Cerebellar cortex (tissue), 1 donor: ENCODE measurements around the gene CSKMT.
"Not testable (repeated sequence)": the region's sequence is repeated elsewhere in the genome, so short reads cannot be mapped to it uniquely, and the experiment has no call there.

Experiments
- DNase-seq: peaks from one replicate; pipeline ENCODE4 v3.0.0-alpha.2; 2015; ENCODE audit warnings: low spot score

Gene CSKMT

DNA sequence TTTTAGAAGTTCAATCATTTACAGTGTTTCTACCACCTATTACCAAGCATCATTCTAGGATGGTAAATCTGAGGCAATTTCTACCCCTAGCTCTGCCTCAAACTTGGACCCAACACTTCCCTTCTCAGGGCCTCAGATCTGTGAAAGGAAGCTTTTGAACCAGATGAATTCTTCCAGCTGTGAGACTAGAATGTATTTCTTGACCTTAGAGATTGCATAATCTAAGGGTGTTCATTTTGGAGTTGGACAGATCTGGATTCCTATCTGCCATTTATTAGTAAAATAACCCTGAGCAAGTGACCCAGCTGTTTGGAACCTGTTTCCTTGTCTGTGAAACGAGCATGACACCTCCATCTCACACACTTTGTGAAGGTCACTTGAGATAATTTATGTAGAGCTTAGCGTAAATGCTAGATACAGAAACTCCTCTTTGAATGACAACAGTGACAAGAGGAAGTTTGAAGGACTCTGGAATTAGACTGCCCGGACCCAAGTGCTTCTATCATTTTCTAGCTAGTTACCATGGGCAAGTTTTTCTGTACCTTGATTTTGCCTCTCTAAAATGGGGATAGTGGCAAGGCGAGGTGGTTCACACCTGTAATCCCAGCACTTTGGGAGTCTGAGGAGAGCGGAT lies 8.2 kb upstream of the CSKMT start:
- DNase-seq, result no peak

DNA sequence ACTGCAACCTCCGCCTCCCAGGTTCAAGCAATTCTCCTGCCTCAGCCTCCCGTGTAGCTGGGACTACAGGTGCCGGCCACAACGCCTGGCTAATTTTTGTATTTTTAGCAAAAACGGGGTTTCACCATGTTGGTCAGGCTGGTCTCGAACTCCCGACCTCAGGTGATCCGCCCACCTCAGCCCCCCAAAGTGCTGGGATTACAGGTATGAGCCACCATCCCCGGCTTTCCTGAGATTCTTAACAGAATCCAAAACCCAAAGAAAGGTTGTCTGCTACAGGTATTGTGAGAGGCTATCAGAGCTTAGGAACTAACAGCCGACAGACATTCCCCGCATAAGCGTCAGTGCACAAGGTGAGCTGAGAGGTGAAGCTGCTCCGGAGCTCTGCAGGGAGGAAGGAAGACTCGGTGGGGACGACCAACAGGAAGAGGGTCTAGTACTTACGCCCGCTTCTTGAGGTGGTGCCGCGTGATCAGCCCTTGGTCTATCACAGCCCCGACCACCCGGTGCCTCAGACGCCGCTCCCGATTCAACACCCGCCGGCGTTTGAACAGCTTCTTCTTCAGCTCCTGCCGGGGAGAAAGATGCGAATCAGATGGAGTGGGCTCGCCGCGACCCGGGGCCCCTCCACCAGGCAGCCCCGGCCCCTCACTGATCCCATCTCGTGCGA lies 572 bp upstream of the CSKMT start:
- DNase-seq, result peak; percentile 69

DNA sequence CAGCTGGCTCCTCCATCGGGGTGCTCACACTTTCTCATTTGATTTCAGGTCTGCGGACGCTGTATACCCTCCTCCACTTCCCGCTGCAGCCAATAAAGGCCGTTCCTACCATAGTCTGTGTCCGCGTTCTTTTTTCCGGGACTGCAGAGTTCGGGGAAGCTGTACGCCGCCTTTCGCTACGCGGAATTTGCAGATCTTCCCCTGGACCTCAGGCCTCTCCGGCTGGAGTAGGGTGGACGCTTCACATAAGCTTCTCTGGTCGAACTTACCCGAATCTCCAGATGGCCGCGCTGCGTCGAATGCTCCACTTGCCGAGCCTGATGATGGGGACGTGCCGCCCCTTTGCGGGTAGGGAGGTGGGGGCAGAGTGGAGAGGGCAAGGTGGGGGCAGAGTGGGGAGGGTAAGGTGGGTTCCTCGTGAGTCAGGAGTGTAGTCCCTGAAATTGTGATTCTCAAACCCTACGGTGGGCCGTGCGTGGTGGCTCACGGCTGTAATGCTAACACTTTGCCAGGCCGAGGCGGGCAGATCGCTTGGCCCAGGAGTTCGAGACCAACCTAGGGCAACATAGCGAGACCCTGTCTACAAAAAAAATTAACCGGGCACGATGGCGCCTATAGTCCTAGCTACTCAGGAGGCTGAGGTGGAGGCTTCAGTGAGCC lies 617 bp downstream of the CSKMT start:
- peak; percentile 71 for DNase-seq

DNA sequence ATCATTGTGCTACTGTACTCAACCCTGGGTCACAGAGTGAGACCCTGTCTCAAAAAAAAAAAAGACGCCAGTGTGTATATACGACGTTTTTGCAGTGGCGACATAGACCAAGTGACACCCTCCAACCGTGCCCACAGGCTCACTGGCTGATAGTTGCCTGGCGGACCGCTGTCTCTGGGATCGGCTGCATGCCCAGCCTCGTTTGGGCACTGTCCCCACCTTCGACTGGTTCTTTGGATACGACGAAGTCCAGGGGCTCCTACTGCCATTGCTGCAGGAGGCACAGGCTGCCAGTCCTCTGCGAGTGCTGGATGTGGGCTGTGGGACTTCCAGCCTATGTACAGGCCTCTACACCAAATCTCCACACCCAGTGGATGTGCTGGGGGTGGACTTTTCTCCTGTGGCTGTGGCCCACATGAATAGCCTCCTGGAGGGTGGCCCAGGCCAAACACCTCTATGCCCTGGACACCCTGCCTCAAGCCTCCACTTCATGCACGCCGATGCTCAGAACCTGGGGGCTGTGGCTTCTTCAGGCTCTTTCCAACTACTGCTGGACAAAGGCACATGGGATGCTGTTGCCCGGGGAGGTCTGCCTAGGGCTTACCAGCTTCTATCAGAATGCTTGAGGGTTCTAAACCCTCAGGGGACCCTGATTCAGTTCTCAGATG lies 1.3 kb downstream of the CSKMT start:
- no peak for DNase-seq

DNA sequence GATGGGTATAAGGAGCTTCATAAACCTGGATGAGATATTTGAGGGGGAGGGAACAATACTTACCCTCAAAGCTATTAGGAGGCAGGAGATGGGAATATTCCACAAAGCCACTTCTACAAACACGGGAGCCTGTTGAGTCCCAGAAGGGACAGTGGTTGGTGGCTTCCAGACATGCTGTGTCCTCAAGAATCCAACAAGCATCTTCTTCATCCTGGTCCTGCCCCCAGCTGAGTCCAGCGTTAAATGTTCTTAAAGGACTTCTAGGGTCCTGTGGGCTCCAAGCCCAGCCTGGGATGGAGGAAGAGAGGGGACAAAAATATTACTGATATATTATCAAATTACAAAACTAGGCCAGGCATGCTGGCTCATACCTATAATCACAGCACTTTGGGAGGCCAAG lies 2.3 kb downstream of the CSKMT start:
- no peak for DNase-seq

DNA sequence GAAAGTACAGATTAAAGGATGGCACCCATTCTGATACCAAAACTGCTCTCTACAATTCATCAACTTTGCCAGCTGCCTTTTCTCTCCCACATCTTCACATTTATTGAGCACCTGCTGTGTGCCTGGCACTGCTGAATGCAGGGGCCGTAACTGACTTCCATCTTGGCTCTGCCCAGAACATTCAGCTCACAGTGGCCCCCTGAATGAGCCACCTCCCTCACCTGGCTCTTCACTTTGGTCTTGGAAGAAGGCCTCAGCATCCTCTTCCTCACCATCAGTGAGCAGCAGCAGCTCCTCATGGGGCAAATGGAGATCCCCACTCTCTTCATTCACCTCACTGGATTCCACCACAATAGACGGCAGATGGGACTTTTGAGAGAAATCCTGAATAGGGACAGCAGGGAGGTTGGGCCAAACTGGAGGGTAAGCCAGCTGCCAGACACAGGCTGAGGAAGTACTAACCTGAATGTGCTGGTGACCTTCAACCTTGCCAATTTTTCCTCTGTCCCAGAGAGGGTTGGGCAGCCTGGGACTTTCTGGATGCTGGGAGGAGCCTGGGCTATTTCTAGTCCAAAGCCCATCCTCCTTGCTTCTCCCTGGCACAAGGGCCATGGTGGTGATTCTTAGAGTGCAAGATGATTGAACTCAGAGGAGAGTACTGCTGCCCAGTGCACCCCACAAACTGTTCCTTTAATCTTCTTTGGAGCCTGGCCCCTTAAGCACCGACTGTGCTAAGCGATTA lies 4.5 kb downstream of the CSKMT start:
- DNase-seq, result no peak

DNA sequence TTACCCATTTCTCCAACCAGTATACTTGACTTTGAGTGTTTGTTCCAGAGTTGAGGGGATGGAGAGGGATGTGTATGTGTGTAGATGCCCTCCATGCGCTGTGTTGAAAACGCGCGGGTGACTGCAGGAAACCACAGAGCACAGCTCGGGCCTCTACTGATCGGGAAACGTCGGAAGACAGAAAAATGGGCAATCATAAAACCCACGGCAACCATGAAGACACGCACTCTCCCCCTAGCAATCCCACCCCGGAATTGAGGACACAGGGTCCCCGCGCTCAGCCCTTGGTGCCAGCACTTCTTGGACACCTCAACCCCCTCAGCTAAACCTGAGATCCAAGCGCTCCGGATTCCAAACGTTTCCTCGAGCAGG lies 6.1 kb downstream of the CSKMT start:
- DNase-seq, result no peak

DNA sequence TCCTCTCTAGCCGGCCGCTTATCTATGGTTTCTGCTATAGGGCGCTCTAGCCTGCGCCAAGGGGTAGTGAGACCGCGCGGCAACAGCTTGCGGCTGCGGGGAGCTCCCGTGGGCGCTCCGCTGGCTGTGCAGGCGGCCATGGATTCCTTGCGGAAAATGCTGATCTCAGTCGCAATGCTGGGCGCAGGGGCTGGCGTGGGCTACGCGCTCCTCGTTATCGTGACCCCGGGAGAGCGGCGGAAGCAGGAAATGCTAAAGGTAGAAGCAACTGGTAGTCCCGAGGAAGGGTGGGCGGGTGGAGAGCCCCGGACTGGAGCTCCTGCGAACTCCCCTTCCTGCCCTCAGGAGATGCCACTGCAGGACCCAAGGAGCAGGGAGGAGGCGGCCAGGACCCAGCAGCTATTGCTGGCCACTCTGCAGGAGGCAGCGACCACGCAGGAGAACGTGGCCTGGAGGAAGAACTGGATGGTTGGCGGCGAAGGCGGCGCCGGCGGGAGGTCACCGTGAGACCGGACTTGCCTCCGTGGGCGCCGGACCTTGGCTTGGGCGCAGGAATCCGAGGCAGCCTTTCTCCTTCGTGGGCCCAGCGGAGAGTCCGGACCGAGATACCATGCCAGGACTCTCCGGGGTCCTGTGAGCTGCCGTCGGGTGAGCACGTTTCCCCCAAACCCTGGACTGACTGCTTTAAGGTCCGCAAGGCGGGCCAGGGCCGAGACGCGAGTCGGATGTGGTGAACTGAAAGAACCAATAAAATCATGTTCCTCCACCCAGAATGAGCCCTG lies 6.7 kb downstream of the CSKMT start, which contains the start of the genes LBHD1 and UQCC3:
Gene LBHD1 (minus strand): TSS at position 660 of the 782 bp plus-strand sequence. CDS start 2,236 bp downstream, outside the sequence.
Gene UQCC3 (plus strand): TSS at position 66 of the 782 bp plus-strand sequence. CDS start 73 bp downstream, at position 139.
- peak; percentile 95 for DNase-seq

DNA sequence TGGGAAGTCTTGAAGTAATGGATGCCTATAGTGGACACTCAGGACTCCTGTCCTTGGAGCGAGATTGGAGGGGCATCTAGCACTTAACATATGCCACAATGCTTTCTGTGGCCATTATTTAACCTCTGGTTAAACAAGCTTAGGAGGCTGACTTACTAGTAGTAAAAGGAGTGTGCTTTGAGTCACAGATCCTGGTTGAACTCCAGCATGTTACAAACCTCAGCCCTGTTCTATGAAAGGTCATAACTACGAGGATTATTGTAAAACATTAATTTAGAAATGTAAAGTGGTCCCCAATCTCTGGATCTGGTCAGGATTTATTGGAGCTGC lies 8.0 kb downstream of the CSKMT start:
- no peak for DNase-seq

DNA sequence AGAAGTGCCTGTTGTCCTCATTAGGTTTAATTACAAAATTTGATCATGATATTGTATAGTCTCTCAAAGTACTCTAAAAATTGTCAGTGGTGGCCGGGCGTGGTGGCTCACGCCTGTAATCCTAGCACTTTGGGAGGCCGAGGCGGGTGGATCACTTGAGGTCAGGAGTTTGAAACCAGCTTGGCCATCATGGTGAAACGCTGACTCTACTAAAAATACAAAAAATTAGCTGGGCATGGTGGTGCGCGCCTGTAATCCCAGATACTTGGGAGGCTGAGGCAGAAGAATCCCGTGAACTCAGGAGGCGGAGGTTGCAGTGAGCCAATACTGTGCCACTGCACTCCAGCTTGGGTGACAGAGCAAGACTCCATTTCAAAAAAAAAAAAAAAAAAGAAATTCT lies 10.3 kb downstream of the CSKMT start:
- DNase-seq, result not testable (repeated sequence)

DNA sequence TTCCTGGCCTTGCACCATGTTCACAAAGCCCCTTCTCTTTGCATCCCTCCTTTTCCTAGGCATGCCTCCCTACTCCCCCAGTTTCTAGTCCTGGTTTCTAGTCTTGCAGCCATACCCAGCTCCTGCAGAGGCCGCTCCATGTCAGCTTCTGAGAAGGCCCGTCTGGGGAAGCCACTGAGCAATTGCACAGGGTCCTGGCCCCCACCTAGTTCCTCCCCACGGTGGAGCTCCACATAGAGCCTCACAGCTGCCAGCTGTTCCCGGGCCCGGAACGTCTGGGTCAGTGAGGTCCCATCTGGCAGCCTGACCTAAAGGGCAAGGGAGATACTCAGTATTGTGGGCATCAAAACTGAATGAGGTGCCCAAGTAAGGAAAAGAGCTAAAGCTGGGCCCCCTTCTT lies 11.6 kb downstream of the CSKMT start:
- no peak for DNase-seq

DNA sequence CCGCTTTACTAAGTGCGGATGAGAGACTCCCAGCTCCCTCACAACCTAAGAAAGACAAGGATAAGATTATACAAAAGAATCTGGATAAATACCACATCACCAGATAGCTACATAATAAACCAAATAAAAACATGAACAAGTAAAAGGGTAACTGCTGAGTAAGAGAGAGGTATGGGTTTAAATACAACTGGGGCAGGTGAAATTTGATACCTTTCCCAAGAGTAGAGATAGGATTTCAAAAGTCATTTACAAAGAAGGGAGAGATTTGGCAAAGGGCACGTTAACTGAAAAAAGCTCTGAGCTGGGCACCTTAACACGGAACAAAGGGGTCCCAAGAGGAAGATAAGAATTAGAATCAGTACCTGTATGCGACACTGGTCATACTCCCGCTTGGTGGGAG lies 12.0 kb downstream of the CSKMT start:
- no peak for DNase-seq

DNA sequence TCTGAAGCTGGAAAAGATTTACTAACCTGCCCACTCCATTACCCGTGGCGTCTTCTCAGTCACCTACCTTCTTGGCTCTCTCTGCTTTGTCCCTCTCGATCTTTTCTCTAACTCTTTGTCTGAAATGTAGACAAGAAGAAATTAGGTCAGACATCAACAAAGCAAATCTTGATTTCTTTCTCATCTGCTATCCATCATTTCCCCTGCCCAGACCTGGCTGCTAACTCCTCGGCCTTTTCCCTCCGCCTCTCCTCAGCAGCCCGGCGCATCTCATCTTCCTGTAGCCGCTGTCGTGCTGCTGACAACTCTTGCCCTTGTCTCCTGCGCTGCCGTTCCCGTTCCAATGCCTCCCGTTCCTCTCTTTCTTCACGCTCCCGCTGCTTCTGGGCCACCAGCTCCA lies 12.6 kb downstream of the CSKMT start:
- DNase-seq, result no peak

DNA sequence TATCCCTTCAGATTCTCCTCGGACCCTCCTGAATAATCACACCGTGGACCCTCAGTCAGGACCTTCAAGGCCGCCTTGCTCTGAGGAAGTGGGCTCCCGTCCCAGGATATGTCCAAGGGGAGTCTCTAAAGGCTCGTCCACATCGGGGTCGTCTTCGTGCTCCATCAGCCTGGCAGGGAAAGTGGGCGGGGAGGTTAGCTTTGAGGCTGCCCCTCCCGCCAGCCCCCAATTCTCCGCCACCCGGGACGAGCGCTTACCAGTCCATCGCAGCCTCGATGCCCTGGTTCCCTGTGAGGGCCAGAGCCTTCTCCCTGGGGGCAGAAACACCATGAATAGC lies 13.3 kb downstream of the CSKMT start:
- DNase-seq, result no peak

DNA sequence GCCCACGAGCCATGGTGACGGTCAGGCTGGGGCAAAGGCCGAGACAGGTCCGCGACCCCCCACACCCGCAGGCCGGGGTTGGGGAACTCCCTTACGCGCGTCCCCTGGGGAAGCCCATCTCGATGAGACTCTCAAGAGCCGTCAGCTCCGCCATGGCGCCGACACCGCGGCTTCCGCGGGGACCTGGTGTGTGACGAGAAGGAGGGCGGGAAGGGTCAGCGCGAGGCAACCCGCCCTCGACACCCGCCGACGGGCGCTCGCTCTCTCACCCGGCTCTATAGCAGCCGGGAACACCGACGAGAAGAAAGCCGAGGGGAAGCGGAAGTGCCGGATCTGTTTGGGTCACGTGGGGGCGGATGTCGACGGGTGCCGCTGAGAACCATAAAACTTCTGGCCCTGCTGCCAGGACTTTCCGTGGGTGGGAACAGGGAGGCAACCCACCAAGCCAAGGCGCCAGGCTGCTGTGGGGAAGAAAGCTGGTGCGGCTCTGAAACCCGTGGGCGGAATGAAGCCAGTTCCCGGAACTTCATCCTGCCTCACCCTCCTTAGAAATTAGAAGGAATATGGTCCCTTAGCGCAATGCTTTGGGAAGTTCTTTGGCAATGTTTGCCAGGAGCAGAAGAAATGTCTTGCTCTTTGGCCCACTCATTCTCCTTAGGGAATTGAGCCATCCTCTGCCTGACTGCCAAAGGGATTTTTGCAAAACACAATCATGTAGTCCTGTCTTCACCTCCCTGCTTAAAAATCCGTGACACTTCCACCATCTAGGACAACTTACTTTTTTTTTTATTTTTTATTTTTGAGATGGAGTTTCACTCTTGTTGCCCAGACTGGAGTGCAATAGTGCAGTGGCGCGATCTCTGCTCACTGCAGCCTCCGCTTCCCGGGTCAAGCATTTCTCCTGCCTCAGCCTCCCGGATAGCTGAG lies 13.9 kb downstream of the CSKMT start, which contains the start of gene UBXN1:
Gene UBXN1 (minus strand): TSS at position 304 of the 927 bp plus-strand sequence. CDS start 150 bp downstream, at position 154.
- peak; percentile 90 for DNase-seq

DNA sequence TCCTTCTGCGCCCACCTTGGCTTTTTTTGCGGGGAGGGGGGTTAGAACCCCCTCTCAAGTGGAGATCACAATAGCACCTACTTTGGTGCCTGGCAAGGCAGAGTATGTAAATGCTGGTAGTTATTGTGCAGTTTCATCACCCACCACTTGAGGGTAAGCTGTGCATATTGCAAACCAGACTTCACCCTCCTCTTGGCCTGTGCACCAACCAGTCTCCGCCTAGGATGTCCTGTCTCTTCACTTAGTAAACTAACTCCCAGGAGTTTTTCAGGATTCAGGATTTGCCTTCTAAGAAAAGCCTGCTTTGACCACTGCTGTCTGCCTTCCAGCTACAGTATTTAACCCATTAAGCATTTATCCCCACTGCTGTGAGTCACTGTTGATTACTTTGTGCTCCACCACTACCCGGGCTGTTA lies 15.7 kb downstream of the CSKMT start:
- peak; percentile 75 for DNase-seq

DNA sequence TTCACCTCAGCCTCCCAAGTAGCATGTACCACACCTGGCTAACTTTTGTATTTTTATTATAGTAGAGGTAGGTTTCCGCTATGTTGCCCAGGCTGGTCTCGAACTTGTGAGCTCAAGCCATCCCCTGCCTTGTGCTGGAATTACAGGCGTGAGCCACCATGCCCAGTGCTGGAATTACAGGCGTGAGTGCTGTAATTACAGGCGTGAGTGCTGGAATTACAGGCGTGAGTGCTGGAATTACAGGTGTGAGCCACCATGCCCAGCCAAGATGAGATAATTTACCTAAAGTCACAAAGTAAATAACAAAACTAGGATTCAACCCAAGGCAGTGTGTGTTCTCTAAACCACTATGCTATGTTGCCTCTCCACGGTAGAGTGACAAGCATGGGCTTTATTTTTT lies 17.4 kb downstream of the CSKMT start:
- no peak for DNase-seq

DNA sequence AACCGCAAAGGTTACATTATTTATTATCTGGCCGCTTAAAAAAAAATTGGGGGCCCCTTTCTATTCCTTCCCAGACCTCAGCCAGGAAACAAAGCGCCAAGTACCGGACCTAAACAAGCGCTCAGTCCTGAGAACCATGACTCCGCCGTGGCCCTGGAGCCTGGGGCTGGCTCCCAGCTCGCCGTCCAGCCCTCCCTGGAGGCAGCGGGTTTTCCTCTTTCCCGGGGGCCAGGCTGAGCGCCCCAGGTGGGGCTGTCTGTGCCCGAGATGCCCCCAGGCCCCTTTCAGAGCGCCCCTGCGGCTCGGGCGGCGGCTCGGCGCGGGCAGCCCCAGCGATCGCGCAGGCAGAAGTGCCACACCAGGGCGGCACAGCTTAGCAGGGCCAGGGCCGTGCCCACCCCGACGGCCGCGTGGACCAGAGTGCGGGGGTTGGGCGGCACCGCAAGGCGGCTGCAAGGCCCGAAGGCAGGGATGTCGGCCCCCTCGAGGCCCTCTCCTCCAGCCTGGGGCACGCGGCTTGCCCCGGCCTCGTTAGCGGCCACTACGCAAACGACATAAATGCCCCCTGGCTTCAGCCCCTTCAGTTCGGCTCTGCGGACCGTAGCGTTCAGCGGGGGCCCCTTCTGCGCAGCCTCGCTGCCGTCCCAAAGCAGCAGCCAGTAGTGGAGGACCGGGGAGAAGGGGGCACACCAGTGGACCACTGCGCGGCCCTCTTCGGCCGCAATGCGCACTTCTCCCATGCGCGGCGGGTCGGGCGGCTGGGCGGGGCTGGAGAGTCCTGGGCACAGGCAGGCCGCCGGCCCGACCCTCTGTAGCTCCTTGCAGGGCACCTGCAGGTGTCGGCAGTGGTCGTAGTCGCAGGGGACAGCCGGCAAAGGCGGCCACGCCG lies 22.6 kb downstream of the CSKMT start:
- no peak for DNase-seq

DNA sequence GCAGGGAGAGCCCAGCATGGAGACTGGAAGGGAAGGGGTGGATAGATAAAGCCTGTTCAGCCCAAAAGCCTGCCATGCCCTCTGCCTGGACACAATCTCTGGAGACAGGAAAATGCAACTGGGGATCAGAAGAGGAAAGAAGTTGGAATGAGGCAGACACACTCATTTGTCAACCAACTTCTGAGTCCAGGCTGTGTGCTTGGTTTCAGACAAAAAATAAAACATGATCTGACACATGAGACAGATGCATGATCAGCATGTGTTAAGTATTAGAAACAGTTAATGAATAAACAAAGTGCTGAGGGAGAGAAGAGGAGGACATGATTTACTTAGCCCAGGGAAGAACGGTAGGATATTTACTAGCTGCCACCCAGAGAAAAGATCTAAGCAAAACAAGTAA lies 23.4 kb downstream of the CSKMT start:
- DNase-seq, result no peak
